Body of pancreas (tissue), 4 donors: ENCODE measurements around the gene ALPK1.

ENCODE experiments used
- POLR2A ChIP-seq, 3 donors: fragments of 450-650 bp; IDR thresholded peaks; one replicate each; pipeline ENCODE4 v1.6.1; 2016; ENCODE audit warnings: antibody characterized with exemption in 3 of 3, mild to moderate bottlenecking in 2 of 3
- TF ChIP-seq, protein P1 (sequence below), 7 experiments: fragments of 450-650 bp in 4 of 7; fragments of 200-600 bp in 3 of 7; sonication (generic) in 3 of 7; IDR thresholded peaks; one replicate each; pipeline ENCODE4 v1.5.1; 2016 to 2019; ENCODE audit warnings: antibody characterized with exemption in 7 of 7

DNA sequence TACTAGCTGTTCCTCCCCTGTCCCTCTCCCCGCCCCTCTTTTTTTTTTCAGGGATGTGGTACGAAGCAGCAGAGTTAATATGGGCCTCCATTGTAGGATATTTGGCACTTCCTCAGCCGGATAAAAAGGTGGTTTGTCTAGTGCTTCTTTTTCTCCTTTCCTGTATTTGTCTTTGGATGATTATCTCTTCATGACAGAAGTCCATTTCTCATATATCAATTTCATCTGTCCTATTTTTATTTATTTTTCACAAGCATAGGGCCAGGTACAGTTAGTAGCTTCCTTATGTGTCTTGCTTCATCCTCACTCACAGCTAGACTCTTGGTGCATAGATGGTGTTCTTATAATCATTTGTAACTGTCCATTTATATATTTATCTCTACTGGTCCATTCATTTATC is 129.2 kb downstream of the ALPK1 start:
- TF ChIP-seq, protein P1, sequence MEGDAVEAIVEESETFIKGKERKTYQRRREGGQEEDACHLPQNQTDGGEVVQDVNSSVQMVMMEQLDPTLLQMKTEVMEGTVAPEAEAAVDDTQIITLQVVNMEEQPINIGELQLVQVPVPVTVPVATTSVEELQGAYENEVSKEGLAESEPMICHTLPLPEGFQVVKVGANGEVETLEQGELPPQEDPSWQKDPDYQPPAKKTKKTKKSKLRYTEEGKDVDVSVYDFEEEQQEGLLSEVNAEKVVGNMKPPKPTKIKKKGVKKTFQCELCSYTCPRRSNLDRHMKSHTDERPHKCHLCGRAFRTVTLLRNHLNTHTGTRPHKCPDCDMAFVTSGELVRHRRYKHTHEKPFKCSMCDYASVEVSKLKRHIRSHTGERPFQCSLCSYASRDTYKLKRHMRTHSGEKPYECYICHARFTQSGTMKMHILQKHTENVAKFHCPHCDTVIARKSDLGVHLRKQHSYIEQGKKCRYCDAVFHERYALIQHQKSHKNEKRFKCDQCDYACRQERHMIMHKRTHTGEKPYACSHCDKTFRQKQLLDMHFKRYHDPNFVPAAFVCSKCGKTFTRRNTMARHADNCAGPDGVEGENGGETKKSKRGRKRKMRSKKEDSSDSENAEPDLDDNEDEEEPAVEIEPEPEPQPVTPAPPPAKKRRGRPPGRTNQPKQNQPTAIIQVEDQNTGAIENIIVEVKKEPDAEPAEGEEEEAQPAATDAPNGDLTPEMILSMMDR (IDR thresholded peaks at IDR 0.05): no peak
- TF ChIP-seq POLR2A (IDR thresholded peaks at IDR 0.05): no peak
